ENCODE data around the gene ARVCF.

ARVCF gene

GRCh38 chr22:20053407-20054033 is 36.9 kb upstream of the ARVCF start:
- no peak for DNase-seq

GRCh38 chr22:20052309-20053259 is 36.0 kb upstream of the ARVCF start:
- DNase-seq = no peak

- no peak for DNase-seq
Measured at GRCh38 chr22:20051927-20052308, 35.3 kb upstream of the ARVCF start.

GRCh38 chr22:20046730-20047129 is 30.1 kb upstream of the ARVCF start:
- no peak for DNase-seq

DNA sequence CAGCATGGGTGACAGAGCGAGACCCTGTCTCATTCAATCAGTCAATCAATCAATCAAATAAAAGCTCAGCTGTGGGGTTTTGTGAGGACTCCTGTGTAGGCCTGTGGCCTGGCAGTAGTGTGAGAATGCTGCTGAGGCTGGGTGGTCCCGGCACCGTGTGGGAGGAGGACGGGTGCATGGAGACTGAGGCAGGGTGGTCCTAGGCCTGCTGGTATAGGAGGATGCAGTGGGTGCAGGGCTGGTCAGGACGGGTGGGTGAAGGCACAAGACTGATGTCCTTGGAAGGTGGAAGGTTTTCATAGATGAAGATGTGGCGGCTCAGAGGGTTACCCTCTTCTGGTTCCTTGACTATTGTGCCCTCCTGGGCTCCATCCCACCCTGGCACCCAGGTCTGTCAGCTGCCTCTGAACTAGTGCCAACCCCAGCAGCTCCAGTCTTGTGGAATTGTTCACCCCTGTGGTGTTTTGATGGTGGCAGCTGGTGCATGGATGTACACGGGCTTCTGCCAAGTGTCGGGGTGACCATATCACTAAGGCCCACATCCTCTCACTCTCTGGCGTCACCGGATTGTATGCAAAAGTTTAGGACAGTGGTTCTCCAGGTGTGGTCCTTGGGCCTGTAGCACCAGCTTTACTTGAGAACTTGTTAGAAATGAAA is 28.0 kb upstream of the ARVCF start:
- no peak for DNase-seq

DNA sequence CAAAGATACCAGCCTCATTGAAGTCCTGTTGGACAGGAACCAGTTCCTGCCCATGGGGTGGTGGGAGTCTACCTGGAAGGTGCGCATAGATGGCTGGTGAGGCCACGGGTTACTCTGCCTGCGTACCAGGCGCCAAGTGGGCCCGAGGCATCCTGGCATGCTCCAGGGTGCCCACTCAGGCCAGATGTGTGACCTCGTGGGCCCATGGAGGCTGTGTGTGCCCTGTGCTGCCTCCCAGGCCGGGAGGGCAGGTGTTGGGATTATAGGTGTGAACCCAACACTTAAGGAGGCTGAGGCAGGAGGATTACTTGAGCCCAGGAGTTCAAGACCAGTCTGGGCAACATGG is 27.3 kb upstream of the ARVCF start:
- no peak for DNase-seq

- DNase-seq = no peak
Measured at GRCh38 chr22:20043057-20043996, 26.7 kb upstream of the ARVCF start.

GRCh38 chr22:20040327-20041200 is 23.9 kb upstream of the ARVCF start:
- DNase-seq = no peak

DNA sequence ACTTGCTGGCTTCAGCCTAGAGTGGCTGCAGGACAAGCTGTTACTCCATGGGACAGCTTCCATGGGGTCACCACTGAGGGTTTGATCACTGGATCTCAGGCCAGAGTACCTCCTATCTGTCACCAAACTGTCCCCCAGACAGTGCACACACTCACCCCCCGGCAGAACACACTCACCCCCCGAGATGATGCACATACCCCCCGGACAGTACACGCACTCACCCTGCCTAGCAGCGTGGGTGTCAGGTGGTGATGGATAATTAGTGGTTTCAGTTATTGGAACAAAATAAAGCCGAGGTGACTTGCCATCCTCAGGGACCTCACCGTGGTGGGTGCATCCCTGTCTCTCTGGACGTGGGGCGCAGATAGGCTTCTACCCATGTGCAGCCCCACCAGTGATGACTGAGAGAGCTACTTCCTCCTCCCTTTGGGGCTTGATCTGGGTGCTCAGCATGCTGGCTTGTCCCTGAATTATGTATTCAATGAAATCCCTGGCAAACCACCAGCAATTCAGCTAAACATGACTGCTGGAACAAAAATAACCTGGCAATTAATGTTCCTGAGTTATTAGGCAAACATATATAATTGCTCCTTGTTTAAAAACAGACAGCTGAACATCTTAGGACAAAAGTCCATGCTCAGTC is 23.2 kb upstream of the ARVCF start:
- DNase-seq = no peak

DNA sequence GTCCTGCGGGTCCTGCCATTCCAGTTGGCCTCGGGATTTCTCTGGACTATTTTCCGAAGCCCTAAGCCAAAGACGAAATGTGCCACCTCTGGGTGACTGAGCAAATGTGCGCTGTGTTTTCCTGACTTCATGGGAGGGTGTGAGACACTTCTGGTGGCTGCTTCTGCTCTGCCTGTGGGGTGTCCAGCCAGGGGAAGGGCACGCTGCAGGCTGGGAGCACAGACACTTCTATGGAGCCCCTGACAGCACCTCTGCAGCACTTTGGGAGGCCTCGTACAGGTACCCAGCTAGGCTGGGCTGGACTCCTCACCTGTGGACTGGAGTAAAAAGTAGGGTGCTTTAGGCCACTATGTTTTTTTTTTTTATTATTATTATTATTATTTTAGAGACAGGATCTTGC is 22.0 kb upstream of the ARVCF start:
- DNase-seq = no peak

DNA sequence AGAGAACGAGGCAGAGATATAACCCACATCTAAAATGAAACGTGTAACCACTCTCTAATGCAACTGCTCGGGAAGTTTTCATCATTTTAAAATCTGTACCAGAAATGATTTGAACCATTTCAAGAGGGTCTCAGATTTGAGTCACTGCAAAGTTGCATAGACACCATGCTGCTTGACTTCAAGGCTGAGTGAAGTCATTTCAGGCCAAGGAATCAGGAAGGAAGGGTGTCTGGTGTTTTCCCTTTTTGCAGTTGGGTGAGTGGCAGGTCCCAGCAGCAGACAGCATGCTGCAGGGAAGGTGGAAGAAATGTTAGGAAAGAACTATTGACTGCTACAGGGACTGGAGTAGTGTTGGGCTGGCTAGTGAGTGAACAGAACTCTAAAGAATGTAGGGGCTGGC is 20.8 kb upstream of the ARVCF start:
- no peak for DNase-seq

DNA sequence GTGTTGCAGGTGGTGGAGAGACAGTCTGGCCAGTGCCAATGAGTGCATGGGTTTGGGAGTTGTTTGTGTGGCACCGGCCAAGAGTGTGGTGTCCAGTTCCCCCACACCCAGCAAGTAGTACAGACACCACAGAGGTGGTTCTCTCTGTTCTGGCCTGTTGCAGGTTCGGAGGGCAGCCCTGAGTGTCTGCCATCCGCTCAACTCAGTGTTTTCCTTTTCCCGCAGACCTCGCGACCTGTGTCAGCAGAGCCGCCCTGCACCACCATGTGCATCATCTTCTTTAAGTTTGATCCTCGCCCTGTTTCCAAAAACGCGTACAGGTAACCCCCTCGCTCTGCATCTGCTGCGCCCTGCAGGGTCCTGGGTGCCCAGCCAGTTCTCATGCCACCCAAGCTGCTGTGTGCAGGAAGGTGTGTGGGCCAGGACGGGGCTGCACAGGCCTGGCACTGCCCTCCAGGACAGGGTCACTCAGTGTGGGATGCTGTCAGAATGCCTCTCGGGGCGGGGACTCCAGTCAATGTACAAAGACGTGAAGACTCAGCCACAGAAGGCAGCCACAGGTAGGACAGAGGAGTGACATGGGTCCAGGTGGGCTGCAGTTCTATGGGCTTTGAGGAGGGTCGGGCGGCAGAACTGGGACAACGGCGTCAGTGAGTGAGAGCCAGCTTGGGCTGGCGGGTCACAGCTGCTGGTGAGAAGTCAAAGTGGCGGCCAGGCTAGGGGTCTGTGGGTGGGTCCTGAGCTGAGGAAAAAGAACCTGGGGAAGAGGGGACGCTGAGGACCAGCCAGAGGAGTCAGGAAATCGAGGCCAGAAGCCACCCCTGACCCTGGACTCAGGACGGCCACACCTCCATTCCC is 20.1 kb upstream of the ARVCF start:
- DNase-seq = no peak

- no peak for DNase-seq
Measured at GRCh38 chr22:20036084-20036482, 19.5 kb upstream of the ARVCF start.

- DNase-seq = no peak
Measured at GRCh38 chr22:20035375-20036083, 18.9 kb upstream of the ARVCF start.

- no peak for DNase-seq
Measured at GRCh38 chr22:20034143-20034542, 17.5 kb upstream of the ARVCF start.

DNA sequence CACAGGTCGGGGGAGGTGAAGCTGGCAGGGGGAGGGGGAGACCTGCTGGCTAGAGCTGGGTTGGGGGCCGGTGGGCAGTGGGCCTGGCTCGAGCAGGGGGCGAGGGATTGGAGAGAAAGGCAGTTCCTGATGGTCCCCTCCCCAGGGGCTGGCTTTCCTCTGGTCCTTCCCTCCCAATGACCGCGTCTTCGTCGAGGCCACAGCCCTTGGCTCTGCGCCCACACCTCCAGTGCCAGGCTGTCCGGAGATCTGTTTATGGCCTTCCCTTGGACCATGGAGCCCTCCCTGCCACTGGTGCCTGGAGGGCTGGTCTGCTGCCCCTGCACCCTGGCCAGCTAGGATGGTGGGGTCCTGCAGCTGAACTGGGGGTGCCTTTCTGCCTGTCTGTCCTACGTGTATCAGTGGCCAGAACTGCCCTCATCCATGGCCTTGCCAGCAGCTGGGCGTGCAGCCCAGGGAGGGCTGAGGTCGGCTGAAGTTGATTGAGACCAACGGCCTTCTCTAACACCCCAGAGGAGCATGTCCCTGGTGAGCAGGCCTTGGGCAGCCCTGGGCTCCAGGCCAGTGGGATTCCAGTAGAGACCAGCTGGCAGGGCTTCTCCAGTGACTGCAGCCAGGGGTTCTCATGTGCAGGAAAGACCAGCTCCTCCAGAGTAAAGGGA is 16.6 kb upstream of the ARVCF start:
- no peak for DNase-seq

DNA sequence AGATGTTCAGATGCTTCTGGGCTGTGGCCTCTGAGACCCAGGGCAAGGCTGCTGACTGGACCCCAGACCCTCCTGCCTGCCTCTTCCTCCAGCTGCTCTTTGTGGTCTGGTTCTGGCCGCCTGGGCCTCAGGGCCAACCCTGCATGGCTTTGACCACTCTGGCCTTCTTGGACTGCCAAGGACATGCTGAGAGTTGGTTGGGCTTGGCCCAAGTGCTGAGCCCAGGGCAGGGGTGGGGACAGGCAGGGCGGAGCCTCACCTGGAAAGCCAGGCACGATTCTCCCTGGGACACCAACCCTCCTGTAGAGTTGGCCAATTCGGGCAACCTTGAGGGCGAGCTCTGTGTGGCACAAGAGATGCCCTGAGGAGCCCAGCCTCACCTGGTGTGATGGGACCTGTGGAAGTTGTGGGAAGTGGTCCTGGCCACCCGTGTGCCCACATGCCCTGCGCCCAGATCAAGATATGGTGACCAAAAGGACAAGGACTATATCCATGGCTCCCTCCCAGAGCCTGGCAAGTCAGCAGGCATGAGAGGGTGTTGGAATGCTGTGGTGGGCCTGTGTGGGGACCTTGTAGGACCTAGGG is 15.9 kb upstream of the ARVCF start:
- DNase-seq = no peak

GRCh38 chr22:20031732-20032406 is 15.2 kb upstream of the ARVCF start:
- DNase-seq = no peak
